GM19238 (cell line): ENCODE results near the gene KSR1.

Experiments used
- DNase-seq: peaks from one replicate; pipeline ENCODE4 v3.0.0; 2011; ENCODE audit warnings: low spot score; ENCODE audit not compliant: insufficient read length

The KSR1 gene

GRCh38 chr17:27549251-27549893 is 93.1 kb downstream of the KSR1 start:
- DNase-seq, result no peak

- no peak for DNase-seq
Observed at GRCh38 chr17:27550291-27550930, 94.2 kb downstream of the KSR1 start.

GRCh38 chr17:27550974-27551505 is 94.8 kb downstream of the KSR1 start:
- no peak for DNase-seq

GRCh38 chr17:27551701-27552248 is 95.5 kb downstream of the KSR1 start:
- no peak for DNase-seq

- no peak for DNase-seq
Observed at GRCh38 chr17:27552276-27552732, 96.1 kb downstream of the KSR1 start.

GRCh38 chr17:27553019-27553511 is 96.8 kb downstream of the KSR1 start:
- no peak for DNase-seq

GRCh38 chr17:27554152-27554551 is 97.9 kb downstream of the KSR1 start:
- no peak for DNase-seq

- DNase-seq, result no peak
Observed at GRCh38 chr17:27554911-27555310, 98.7 kb downstream of the KSR1 start.

GRCh38 chr17:27555339-27555738 is 99.1 kb downstream of the KSR1 start:
- DNase-seq, result no peak

- no peak for DNase-seq
Observed at GRCh38 chr17:27558341-27558740, 102.1 kb downstream of the KSR1 start.

GRCh38 chr17:27558842-27559505 is 102.7 kb downstream of the KSR1 start:
- DNase-seq, result no peak

- DNase-seq, result no peak
Observed at GRCh38 chr17:27559506-27560481, 103.5 kb downstream of the KSR1 start.

GRCh38 chr17:27560668-27561067 is 104.4 kb downstream of the KSR1 start:
- DNase-seq, result no peak

GRCh38 chr17:27562777-27563455 is 106.7 kb downstream of the KSR1 start:
- no peak for DNase-seq

- DNase-seq, result no peak
Observed at GRCh38 chr17:27563532-27563931, 107.3 kb downstream of the KSR1 start.

GRCh38 chr17:27564463-27564862 is 108.2 kb downstream of the KSR1 start:
- DNase-seq, result no peak

GRCh38 chr17:27565874-27566670 is 109.8 kb downstream of the KSR1 start:
- no peak for DNase-seq

GRCh38 chr17:27566671-27567562 is 110.7 kb downstream of the KSR1 start:
- DNase-seq, result no peak

- no peak for DNase-seq
Observed at GRCh38 chr17:27567563-27567859, 111.3 kb downstream of the KSR1 start.
